DND-41 (cell line): ENCODE data around the gene TSN.

Source experiments
- CTCF ChIP-seq: IDR thresholded peaks from 2 replicates; pipeline ENCODE4 v1.5.1; 2012; ENCODE audit warnings: borderline replicate concordance, low read length, moderate library complexity, mild to moderate bottlenecking; ENCODE audit not compliant: poor library complexity, severe bottlenecking; ENCODE audit errors: extremely low read depth
- EZH2 ChIP-seq: IDR thresholded peaks from 3 replicates; pipeline ENCODE4 v1.6.1; 2012; ENCODE audit warnings: borderline replicate concordance, low read depth, mild to moderate bottlenecking, moderate library complexity, low read length, inconsistent platforms; ENCODE audit not compliant: severe bottlenecking

GRCh38 chr2:121804997-121805765 is 49.7 kb downstream of the TSN start:
- TF ChIP-seq CTCF (no peak), EZH2 (no peak)
